HepG2 (cell line): Measurements from ENCODE around the gene CERS1. TPM values are rescaled to one million over a fixed set of nuclear protein-coding genes. Genes with fewer than 3 reads are reported as not detected.
A peak's percentile ranks its signal among the peaks of the same experiment; 100 is the strongest.

ENCODE experiments used
- ATAD3A ChIP-seq: sonication (generic); formaldehyde crosslinking; IDR thresholded peaks from 2 replicates; pipeline ENCODE4 v1.4.0; 2020; ENCODE audit warnings: missing genetic modification reagents
- BRF2 ChIP-seq: sonication (generic); formaldehyde crosslinking; IDR thresholded peaks from 2 replicates; pipeline ENCODE4 v1.8.1; 2022; ENCODE audit warnings: mild to moderate bottlenecking, missing genetic modification reagents
- CERS6 ChIP-seq: sonication (generic); formaldehyde crosslinking; IDR thresholded peaks from 2 replicates; pipeline ENCODE4 v1.5.0; 2020; ENCODE audit warnings: missing genetic modification reagents
- EED ChIP-seq: sonication (generic); formaldehyde crosslinking; IDR thresholded peaks from 2 replicates; pipeline ENCODE4 v1.5.0; 2020; ENCODE audit warnings: mild to moderate bottlenecking, missing genetic modification reagents
- ELF1 ChIP-seq: sonication (generic); formaldehyde crosslinking; IDR thresholded peaks from 2 replicates; pipeline ENCODE4 v1.4.0; 2020; ENCODE audit warnings: missing genetic modification reagents
- EP300 ChIP-seq, 3 experiments: sonication (generic) in 1 of 3; formaldehyde crosslinking in 1 of 3; IDR thresholded peaks; 2 replicates each; pipeline versions ENCODE4 v1.5.1 to v1.6.1; 2011 to 2020; ENCODE audit warnings: low read depth in 2 of 3, low read length in 2 of 3, borderline replicate concordance in 1 of 3, improper control_type of control experiment in 1 of 3, mild to moderate bottlenecking in 1 of 3, missing genetic modification reagents in 1 of 3, moderate library complexity in 1 of 3
- FOXP1 ChIP-seq, 2 experiments: fragments of 450-650 bp in 1 of 2; IDR thresholded peaks; 2 replicates each; pipeline ENCODE4 v1.6.1; 2017 to 2018; ENCODE audit warnings: antibody characterized with exemption in 1 of 2
- FOXP4 ChIP-seq: sonication (generic); formaldehyde crosslinking; IDR thresholded peaks from 2 replicates; pipeline ENCODE4 v1.4.0; 2020; ENCODE audit warnings: missing genetic modification reagents
- HDAC2 ChIP-seq: sonication (generic); formaldehyde crosslinking; IDR thresholded peaks from 2 replicates; pipeline ENCODE4 v1.4.0; 2020; ENCODE audit warnings: missing genetic modification reagents
- MED1 ChIP-seq: sonication (generic); formaldehyde crosslinking; IDR thresholded peaks from 2 replicates; pipeline ENCODE4 v1.4.0; 2020; ENCODE audit warnings: missing genetic modification reagents
- MIER3 ChIP-seq: IDR thresholded peaks from 2 replicates; pipeline ENCODE4 v1.6.1; 2016; ENCODE audit warnings: missing compliant biosample characterization, borderline replicate concordance
- PHF21A ChIP-seq: sonication (generic); formaldehyde crosslinking; IDR thresholded peaks from 2 replicates; pipeline ENCODE4 v1.5.0; 2020; ENCODE audit warnings: mild to moderate bottlenecking, missing genetic modification reagents
- POLR2AphosphoS2 ChIP-seq: IDR thresholded peaks from 2 replicates; pipeline ENCODE4 v1.6.1; 2011; ENCODE audit warnings: low read depth, low read length, improper control_type of control experiment
- RCOR2 ChIP-seq: IDR thresholded peaks from 2 replicates; pipeline ENCODE4 v1.6.1; 2016; ENCODE audit warnings: missing biosample characterization, missing genetic modification reagents
- SMAD3 ChIP-seq: sonication (generic); formaldehyde crosslinking; IDR thresholded peaks from 2 replicates; pipeline ENCODE4 v1.4.0; 2020; ENCODE audit warnings: missing genetic modification reagents
- TEAD3 ChIP-seq: optimal IDR thresholded peaks from 2 replicates; pipeline ENCODE3; 2016; ENCODE audit warnings: borderline replicate concordance
- TGIF2 ChIP-seq: IDR thresholded peaks from 2 replicates; pipeline ENCODE4 v1.6.1; 2016; ENCODE audit warnings: control low read depth, missing compliant biosample characterization
- YEATS2 ChIP-seq: sonication (generic); formaldehyde crosslinking; IDR thresholded peaks from 2 replicates; pipeline ENCODE4 v1.4.0; 2020; ENCODE audit warnings: missing genetic modification reagents, borderline replicate concordance
- ZNF362 ChIP-seq: sonication (generic); formaldehyde crosslinking; IDR thresholded peaks from 2 replicates; pipeline ENCODE4 v1.4.0; 2020; ENCODE audit warnings: missing genetic modification reagents, mild to moderate bottlenecking, borderline replicate concordance
- ZNF724P ChIP-seq: sonication (generic); formaldehyde crosslinking; IDR thresholded peaks from 2 replicates; pipeline ENCODE4 v1.8.0; 2022; ENCODE audit warnings: missing genetic modification reagents, borderline replicate concordance
- ZZZ3 ChIP-seq: sonication (generic); formaldehyde crosslinking; IDR thresholded peaks from 2 replicates; pipeline ENCODE4 v1.4.0; 2020; ENCODE audit warnings: missing genetic modification reagents, mild to moderate bottlenecking, borderline replicate concordance
- polyA plus RNA-seq, 8 experiments: library from polyadenylated mRNA; depleted of rRNA in 3 of 8; stranded (reverse) in 7 of 8; unstranded in 1 of 8; fragments of >200 nt; fragmentation: Illumina TruSeq in 4 of 8; extraction: Trizol in 4 of 8; gene quantifications; 2 replicates each; pipeline versions ENCODE4 v1.2.1 to v1.2.3, GENCODE V29; 2011 to 2016; ENCODE audit warnings: low read depth in 4 of 8, missing spikeins in 1 of 8, mixed read lengths in 1 of 8; ENCODE audit not compliant: insufficient read depth in 1 of 8
- total RNA-seq, 5 experiments: library from RNA; depleted of rRNA; stranded (reverse); fragments of >200 nt; fragmentation: Illumina TruSeq; extraction: Trizol; gene quantifications; 2 replicates each; pipeline ENCODE4 v1.2.3, GENCODE V29; 2016; ENCODE audit warnings: low read depth in 1 of 5
- TF ChIP-seq, protein P1 (sequence below): sonication (generic); formaldehyde crosslinking; IDR thresholded peaks from 2 replicates; pipeline ENCODE4 v1.8.0; 2022; ENCODE audit warnings: mild to moderate bottlenecking, missing genetic modification reagents; ENCODE audit not compliant: insufficient replicate concordance

The CERS1 gene
- total and polyA plus RNA-seq, 2 of the 13 experiments (the other 11 are each of a cell fraction or from before 2014, with no cell fraction given), result 4.6 to 9.8 TPM

- TF ChIP-seq EED (CRISPR knock-in tag) (no peak; the same call in 1 of the 2 replicates), FOXP4 (CRISPR knock-in tag) (peak; percentile 70), BRF2 (CRISPR knock-in tag) (peak; percentile 64; the same call in 1 of the 2 replicates), EP300 (IDR thresholded peaks at IDR 0.05; ENCODE audit: low read depth in 2 of 2, low read length in 2 of 2) (peak in 1 of 2 experiments; percentile 67; a peak in 2 of 4 replicates), EP300 (CRISPR knock-in tag; IDR thresholded peaks at IDR 0.05; ENCODE audit: borderline replicate concordance) (peak; percentile 75; the same call in 1 of the 2 replicates), ELF1 (peak; percentile 84), HDAC2 (CRISPR knock-in tag) (peak; percentile 94), TEAD3 (CRISPR knock-in tag) (peak; percentile 86), ZNF362 (CRISPR knock-in tag) (peak; percentile 48; the same call in 1 of the 2 replicates), TGIF2 (CRISPR knock-in tag) (peak; percentile 80), ZNF724P (CRISPR knock-in tag) (no peak), MIER3 (CRISPR knock-in tag) (peak; percentile 90; the same call in 1 of the 2 replicates), RCOR2 (CRISPR knock-in tag) (peak; percentile 70; the same call in 1 of the 2 replicates), MED1 (CRISPR knock-in tag) (peak; percentile 87), FOXP1 (IDR thresholded peaks at IDR 0.05) (no peak), FOXP1 (CRISPR knock-in tag; IDR thresholded peaks at IDR 0.05) (peak; percentile 83), POLR2AphosphoS2 (no peak), YEATS2 (CRISPR knock-in tag) (peak; percentile 54; the same call in 1 of the 2 replicates), PHF21A (peak; percentile 96), ATAD3A (CRISPR knock-in tag) (no peak), ZZZ3 (CRISPR knock-in tag) (no peak), SMAD3 (CRISPR knock-in tag) (peak; percentile 77; the same call in 1 of the 2 replicates), CERS6 (CRISPR knock-in tag) (no peak)
- TF ChIP-seq, protein P1, sequence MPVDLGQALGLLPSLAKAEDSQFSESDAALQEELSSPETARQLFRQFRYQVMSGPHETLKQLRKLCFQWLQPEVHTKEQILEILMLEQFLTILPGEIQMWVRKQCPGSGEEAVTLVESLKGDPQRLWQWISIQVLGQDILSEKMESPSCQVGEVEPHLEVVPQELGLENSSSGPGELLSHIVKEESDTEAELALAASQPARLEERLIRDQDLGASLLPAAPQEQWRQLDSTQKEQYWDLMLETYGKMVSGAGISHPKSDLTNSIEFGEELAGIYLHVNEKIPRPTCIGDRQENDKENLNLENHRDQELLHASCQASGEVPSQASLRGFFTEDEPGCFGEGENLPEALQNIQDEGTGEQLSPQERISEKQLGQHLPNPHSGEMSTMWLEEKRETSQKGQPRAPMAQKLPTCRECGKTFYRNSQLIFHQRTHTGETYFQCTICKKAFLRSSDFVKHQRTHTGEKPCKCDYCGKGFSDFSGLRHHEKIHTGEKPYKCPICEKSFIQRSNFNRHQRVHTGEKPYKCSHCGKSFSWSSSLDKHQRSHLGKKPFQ (CRISPR knock-in tag), result peak; percentile 45
Measured at GRCh38 chr19:18839465-18840287, 56.3 kb downstream of the CERS1 start (continued).
